ENCODE data around the gene ABCD3.

The ABCD3 gene

DNA sequence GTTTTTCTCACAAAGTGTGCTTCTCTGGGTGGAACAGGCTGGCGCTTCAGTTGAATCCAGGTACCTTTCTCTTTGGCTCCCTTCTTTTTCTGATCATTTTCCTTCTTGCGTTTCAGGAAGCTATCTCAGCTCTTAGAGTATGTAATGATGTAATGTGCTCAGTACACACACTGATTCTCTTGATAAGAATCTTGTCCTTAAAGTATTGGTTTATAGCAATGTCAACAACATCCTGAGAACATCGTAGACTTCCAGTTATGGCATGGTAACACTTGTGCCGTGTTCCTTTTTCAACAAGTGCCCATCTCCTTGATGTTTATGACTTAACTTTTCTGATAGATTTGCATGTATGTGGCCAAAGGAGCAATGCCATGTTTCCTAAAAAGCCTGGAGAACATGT lies 11.7 kb upstream of the ABCD3 start:
- Histone ChIP-seq H3K4me2 (no peak overlapping the region), H3K79me2 (ENCODE audit: insufficient read depth, low read depth) (no peaks in the 10 kb centered on the region), H3K4me1 (ENCODE audit: low read depth, poor library complexity, severe bottlenecking) (no peaks in the 10 kb centered on the region), H3K9ac (no peak overlapping the region), H3K27ac (no peak overlapping the region), H3K4me3 (IDR thresholded peaks at IDR 0.05; ENCODE audit: insufficient read depth, low read depth, low read length) (no peak overlapping the region), H3K36me3 (ENCODE audit: insufficient read depth) (no peaks in the 10 kb centered on the region), H3K27me3 (ENCODE audit: insufficient read depth, low read depth) (no peaks in the 10 kb centered on the region), H2AFZ (ENCODE audit: low read depth) (no peak overlapping the region), H4K20me1 (ENCODE audit: insufficient read depth) (no peaks in the 10 kb centered on the region)
- TF ChIP-seq CTCF (conservative IDR thresholded peaks at IDR 0.05; ENCODE audit: low read depth, low read length), result no peak

GRCh38 chr1:94408104-94408830 lies 9.9 kb upstream of the ABCD3 start:
- Histone ChIP-seq H3K4me1 (ENCODE audit: low read depth, poor library complexity, severe bottlenecking) (no peaks in the 10 kb centered on the region), H3K9ac (no peak overlapping the region), H3K27me3 (ENCODE audit: insufficient read depth, low read depth) (no peaks in the 10 kb centered on the region), H3K27ac (no peak overlapping the region), H3K79me2 (ENCODE audit: insufficient read depth, low read depth) (no peaks in the 10 kb centered on the region), H4K20me1 (ENCODE audit: insufficient read depth) (no peaks in the 10 kb centered on the region), H3K4me3 (IDR thresholded peaks at IDR 0.05; ENCODE audit: insufficient read depth, low read depth, low read length) (no peak overlapping the region), H3K36me3 (ENCODE audit: insufficient read depth) (no peaks in the 10 kb centered on the region), H3K4me2 (no peak overlapping the region), H2AFZ (ENCODE audit: low read depth) (no peak overlapping the region)
- no peak for TF ChIP-seq CTCF (conservative IDR thresholded peaks at IDR 0.05; ENCODE audit: low read depth, low read length)

DNA sequence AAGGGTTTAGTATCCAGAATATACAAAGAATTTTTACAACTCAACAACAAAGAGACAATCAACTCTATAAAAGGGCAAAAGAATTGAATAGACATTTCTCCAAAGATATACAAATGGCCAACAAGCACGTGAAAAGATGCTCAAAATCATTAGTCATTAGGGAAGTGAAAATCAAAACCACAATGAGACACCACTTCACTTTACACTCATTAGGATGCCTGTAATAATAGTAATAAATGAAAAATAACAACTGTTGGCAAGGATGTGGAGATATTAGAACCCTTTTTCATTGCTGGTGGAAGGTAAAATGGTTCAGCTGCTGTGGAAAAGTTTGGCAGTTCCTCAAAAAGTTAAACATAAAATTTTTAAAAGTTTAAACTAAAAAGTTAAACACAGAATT lies 7.0 kb upstream of the ABCD3 start:
- no peaks in the 10 kb centered on the region for H3K4me1 ChIP-seq (ENCODE audit: low read depth, poor library complexity, severe bottlenecking)
- H3K4me2 ChIP-seq, result no peak overlapping the region
- no peak overlapping the region for H3K27ac ChIP-seq
- no peaks in the 10 kb centered on the region for H3K27me3 ChIP-seq (ENCODE audit: insufficient read depth, low read depth)
- no peaks in the 10 kb centered on the region for H3K36me3 ChIP-seq (ENCODE audit: insufficient read depth)
- H3K9ac ChIP-seq, result no peak overlapping the region
- H3K79me2 ChIP-seq (ENCODE audit: insufficient read depth, low read depth), result no peaks in the 10 kb centered on the region
- no peak overlapping the region for H2AFZ ChIP-seq (ENCODE audit: low read depth)
- no peak overlapping the region for H3K4me3 ChIP-seq (IDR thresholded peaks at IDR 0.05; ENCODE audit: insufficient read depth, low read depth, low read length)
- H4K20me1 ChIP-seq (ENCODE audit: insufficient read depth), result no peaks in the 10 kb centered on the region
- TF ChIP-seq CTCF (conservative IDR thresholded peaks at IDR 0.05; ENCODE audit: low read depth, low read length), result no peak

- Histone ChIP-seq H2AFZ (ENCODE audit: low read depth) (no peak overlapping the region), H3K4me2 (no peak overlapping the region), H3K36me3 (ENCODE audit: insufficient read depth) (no peaks in the 10 kb centered on the region), H3K4me3 (IDR thresholded peaks at IDR 0.05; ENCODE audit: insufficient read depth, low read depth, low read length) (no peak overlapping the region), H3K27me3 (ENCODE audit: insufficient read depth, low read depth) (no peaks in the 10 kb centered on the region), H3K9ac (no peak overlapping the region), H3K79me2 (ENCODE audit: insufficient read depth, low read depth) (no peaks in the 10 kb centered on the region), H3K27ac (no peak overlapping the region), H4K20me1 (ENCODE audit: insufficient read depth) (no peaks in the 10 kb centered on the region), H3K4me1 (ENCODE audit: low read depth, poor library complexity, severe bottlenecking) (peaks cover 6% of the 10 kb centered on the region)
- no peak for TF ChIP-seq CTCF (conservative IDR thresholded peaks at IDR 0.05; ENCODE audit: low read depth, low read length)
Observed at GRCh38 chr1:94413311-94413710, 4.9 kb upstream of the ABCD3 start.

Data from KMS-11 (cell line).